OCI-LY7 (cell line): Measurements from ENCODE around the gene ADARB2. TPM values are rescaled to one million over a fixed set of nuclear protein-coding genes. Genes with fewer than 3 reads are reported as not detected.
"Not testable (repeated sequence)": the region's sequence is repeated elsewhere in the genome, so short reads cannot be mapped to it uniquely, and the experiment has no call there.

Experiments
- BruUV-seq: library from RNA; stranded (reverse); fragments of 400-500 nt; replicated peaks from 2 replicates; lab custom pipeline; 2021; lab: Mats Ljungman, UMichigan
- CTCF ChIA-PET: fragments of 300-600 bp; sonication (Branson Sonifier 250); formaldehyde crosslinking; loops from one replicate; lab custom pipeline; 2022; ENCODE audit warnings: antibody characterized with exemption; ENCODE audit not compliant: unreplicated experiment; lab: Charles Lee
- POLR2A ChIA-PET: fragments of 300-600 bp; sonication (Branson Sonifier 250); formaldehyde crosslinking; loops from one replicate; lab custom pipeline; 2022; ENCODE audit warnings: antibody characterized with exemption; lab: Charles Lee
- DNase-seq: peaks from one replicate; pipeline ENCODE4 v3.0.0-alpha.2; 2015; ENCODE audit warnings: low spot score
- H2AFZ ChIP-seq: fragments of 200-600 bp; sonication (generic), shearing (Covaris generic); 2 replicates; pipeline ENCODE4 v1.6.1; 2014; ENCODE audit warnings: mild to moderate bottlenecking, antibody characterized with exemption, low read length, moderate library complexity
- H3K27ac ChIP-seq: fragments of 200-600 bp; sonication (generic); 2 replicates; pipeline ENCODE4 v1.5.1; 2014; ENCODE audit warnings: mixed run types, low read depth, mild to moderate bottlenecking, moderate library complexity, low read length, inconsistent platforms; ENCODE audit not compliant: poor library complexity, severe bottlenecking
- H3K36me3 ChIP-seq: fragments of 200-600 bp; sonication (generic); 2 replicates; pipeline ENCODE4 v1.6.1; 2014; ENCODE audit warnings: mild to moderate bottlenecking, antibody characterized with exemption, low read length, moderate library complexity, mixed read lengths; ENCODE audit not compliant: insufficient read depth
- H3K4me1 ChIP-seq: fragments of 200-600 bp; sonication (generic); 2 replicates; pipeline ENCODE4 v1.5.1; 2014; ENCODE audit warnings: mild to moderate bottlenecking, low read length; ENCODE audit not compliant: insufficient read depth, poor library complexity, severe bottlenecking
- H3K4me2 ChIP-seq: fragments of 200-600 bp; sonication (generic); 2 replicates; pipeline ENCODE4 v1.6.1; 2014; ENCODE audit warnings: mild to moderate bottlenecking, low read length
- H3K4me3 ChIP-seq: fragments of 200-600 bp; sonication (generic); 2 replicates; pipeline ENCODE4 v1.5.1; 2014; ENCODE audit warnings: mild to moderate bottlenecking, low read depth, low read length; ENCODE audit not compliant: poor library complexity, severe bottlenecking
- H3K79me2 ChIP-seq: fragments of 200-600 bp; sonication (generic); 2 replicates; pipeline ENCODE4 v1.6.1; 2016; ENCODE audit warnings: low read depth, mild to moderate bottlenecking, low read length, moderate library complexity, mixed read lengths; ENCODE audit not compliant: insufficient read depth
- H3K9me2 ChIP-seq: fragments of 200-600 bp; sonication (generic); 2 replicates; pipeline ENCODE4 v1.6.1; 2016; ENCODE audit warnings: mild to moderate bottlenecking, low read length, mixed read lengths; ENCODE audit not compliant: insufficient read depth
- H3K9me3 ChIP-seq: fragments of 200-600 bp; sonication (generic); 2 replicates; pipeline ENCODE4 v1.6.1; 2014; ENCODE audit warnings: mild to moderate bottlenecking, mixed run types, low read length, mixed read lengths
- H4K20me1 ChIP-seq: fragments of 200-600 bp; sonication (generic); 2 replicates; pipeline ENCODE4 v1.6.1; 2014; ENCODE audit warnings: mild to moderate bottlenecking, antibody characterized with exemption, low read length, moderate library complexity, mixed read lengths; ENCODE audit not compliant: insufficient read depth
- CTCF ChIP-seq: fragments of 200-600 bp; sonication (generic); conservative IDR thresholded peaks from 2 replicates; pipeline ENCODE4 v1.5.1; 2014; ENCODE audit warnings: mild to moderate bottlenecking, antibody characterized with exemption, low read length, moderate library complexity, mixed read lengths
- EZH2phosphoT487 ChIP-seq: fragments of 200-600 bp; sonication (generic); IDR thresholded peaks from 2 replicates; pipeline ENCODE4 v1.6.1; 2018; ENCODE audit warnings: low read depth, borderline replicate concordance, mild to moderate bottlenecking, mixed run types, antibody characterized with exemption, low read length, moderate library complexity, mixed read lengths
- intact Hi-C: fragments of 100-400 bp; cut with micrococcal nuclease; formaldehyde crosslinking; loops from one replicate; pipeline ENCODE4 v1.10.0; 2022; ENCODE audit not compliant: unreplicated experiment
- total RNA-seq, 2 experiments: library from RNA; depleted of rRNA in 1 of 2; stranded (reverse); fragments of >200 nt in 1 of 2; shearing (Covaris generic) in 1 of 2; gene quantifications; 2 replicates each; pipeline ENCODE4 v1.2.3, GENCODE V29; 2014 to 2022

The ADARB2 gene
- total RNA-seq, 2 experiments from 2014 or later: 0.03 TPM; not detected in 1

- Histone ChIP-seq H3K4me1 (peaks cover 13% of the 10 kb centered on the region), H3K9me2 (no peaks in the 10 kb centered on the region), H4K20me1 (no peaks in the 10 kb centered on the region), H3K27ac (no peak overlapping the region), H2AFZ (no peak overlapping the region), H3K9me3 (no peaks in the 10 kb centered on the region), H3K4me3 (no peak overlapping the region), H3K36me3 (no peaks in the 10 kb centered on the region), H3K79me2 (no peaks in the 10 kb centered on the region), H3K4me2 (no peak overlapping the region)
- POLR2A ChIA-PET: no interaction called here
- no peak for DNase-seq
- no TSS peak for BruUV-seq
- intact Hi-C loops: no loop called here
- CTCF ChIA-PET: no interaction called here
- TF ChIP-seq EZH2phosphoT487 (no peak), CTCF (no peak)
Measured at GRCh38 chr10:1538121-1538520, 199.2 kb downstream of the ADARB2 start.

GRCh38 chr10:1537449-1537848 lies 199.9 kb downstream of the ADARB2 start:
- H3K79me2 ChIP-seq, H3K4me3 ChIP-seq, CTCF ChIA-PET, intact Hi-C loops, DNase-seq, H3K4me2 ChIP-seq, H3K9me3 ChIP-seq, H3K27ac ChIP-seq, BruUV-seq, H3K36me3 ChIP-seq, H4K20me1 ChIP-seq, H2AFZ ChIP-seq, H3K9me2 ChIP-seq, POLR2A ChIA-PET: not testable (repeated sequence)
- H3K4me1 ChIP-seq: peaks cover 13% of the 10 kb centered on the region

- Histone ChIP-seq H4K20me1 (no peaks in the 10 kb centered on the region), H3K9me3 (no peaks in the 10 kb centered on the region), H3K9me2 (no peaks in the 10 kb centered on the region), H3K4me2 (no peak overlapping the region), H2AFZ (no peak overlapping the region), H3K36me3 (no peaks in the 10 kb centered on the region), H3K27ac (no peak overlapping the region), H3K4me1 (peaks cover 13% of the 10 kb centered on the region), H3K79me2 (no peaks in the 10 kb centered on the region), H3K4me3 (no peak overlapping the region)
- intact Hi-C loops: no loop called here
- TF ChIP-seq EZH2phosphoT487 (no peak), CTCF (no peak)
- CTCF ChIA-PET: no interaction called here
- DNase-seq: no peak
- POLR2A ChIA-PET: no interaction called here
- no TSS peak for BruUV-seq
Measured at GRCh38 chr10:1536341-1536740, 201.0 kb downstream of the ADARB2 start.
